K562 (cell line): Measurements from ENCODE around the gene APBA2. TPM values are rescaled to one million over a fixed set of nuclear protein-coding genes. Genes with fewer than 3 reads are reported as not detected.
"Not testable (repeated sequence)": the region's sequence is repeated elsewhere in the genome, so short reads cannot be mapped to it uniquely, and the experiment has no call there.

Experiments used
- ATAC-seq: fragments of 200-7000 bp; cut with Tn5 transposase; 3 replicates; pipeline ENCODE4 v1.9.1; 2020; ENCODE audit warnings: moderate library complexity
- BruUV-seq: library from RNA; stranded (reverse); fragments of 400-500 nt; replicated peaks from 2 replicates; lab custom pipeline; 2021; lab: Mats Ljungman, UMichigan
- CTCF ChIA-PET: fragments of 300-600 bp; formaldehyde crosslinking; extraction: SDS; loops from one replicate; lab custom pipeline; 2021; ENCODE audit warnings: low intra/inter-chr PET ratio; lab: Yijun Ruan, JAX
- POLR2A ChIA-PET: fragments of 300-600, 350-650 bp; sonication (Branson Sonifier 250); formaldehyde crosslinking; extraction: SDS; loops from one replicate; lab custom pipeline; 2021; ENCODE audit warnings: antibody characterized with exemption, inconsistent platforms; lab: Yijun Ruan, JAX
- DNase-seq, 4 experiments: peaks; one replicate each; pipeline versions ENCODE4 v3.0.0 to v3.0.0-alpha.2; 2011 to 2018; ENCODE audit warnings: low spot score in 3 of 4, mixed read lengths in 3 of 4; ENCODE audit errors: extremely low read depth in 1 of 4
- FAIRE-seq: peaks from 2 replicates; lab custom pipeline; 2011; peaks lifted over from hg19 to GRCh38; lab: Jason Lieb, UNC
- H2AFZ ChIP-seq: 2 replicates; pipeline ENCODE4 v1.6.0; 2011; ENCODE audit warnings: low read depth, low read length, control low read depth, inconsistent platforms
- H3K27ac ChIP-seq: fragments of 200-600 bp; 3 replicates; pipeline ENCODE4 v1.8.0; 2011; ENCODE audit warnings: low read depth, mild to moderate bottlenecking, control low read depth, inconsistent platforms, low read length, moderate library complexity, mixed read lengths; ENCODE audit errors: extremely low read depth
- H3K27me3 ChIP-seq, 2 experiments: fragments of 300-600 bp in 1 of 2; 2 replicates in 1 of 2; 3 replicates in 1 of 2; pipeline versions ENCODE4 v1.6.0 to v1.8.0; 2011; ENCODE audit warnings: inconsistent platforms in 2 of 2, low read length in 2 of 2, mild to moderate bottlenecking in 1 of 2, mixed read lengths in 1 of 2, moderate library complexity in 1 of 2; ENCODE audit not compliant: control insufficient read depth in 2 of 2, insufficient read depth in 2 of 2
- H3K36me3 ChIP-seq: fragments of 300-600 bp; 3 replicates; pipeline ENCODE4 v1.8.0; 2011; ENCODE audit warnings: mild to moderate bottlenecking, low read length, inconsistent platforms; ENCODE audit not compliant: control insufficient read depth, insufficient read depth
- H3K4me1 ChIP-seq, 2 experiments: fragments of 200-600 bp in 1 of 2; replicated peaks in 1 of 2; 2 replicates in 1 of 2; 3 replicates in 1 of 2; pipeline versions ENCODE4 v1.5.1 to v1.8.0; 2011; ENCODE audit warnings: inconsistent platforms in 2 of 2, low read length in 2 of 2, mild to moderate bottlenecking in 1 of 2, mixed read lengths in 1 of 2, moderate library complexity in 1 of 2; ENCODE audit not compliant: control insufficient read depth in 2 of 2, insufficient read depth in 2 of 2
- H3K4me2 ChIP-seq: 2 replicates; pipeline ENCODE4 v1.6.1; 2011; ENCODE audit warnings: low read length, control low read depth, inconsistent platforms, mixed read lengths; ENCODE audit not compliant: insufficient read depth
- H3K4me3 ChIP-seq: fragments of 200-600 bp; sonication (generic), shearing (Covaris generic); 2 replicates; pipeline ENCODE4 v1.5.1; 2016; ENCODE audit warnings: control low read depth, inconsistent platforms
- H3K79me2 ChIP-seq: fragments of 200-600 bp; 3 replicates; pipeline ENCODE4 v1.8.0; 2011; ENCODE audit warnings: low read length, inconsistent platforms; ENCODE audit not compliant: control insufficient read depth, insufficient read depth
- H3K9ac ChIP-seq, 2 experiments: 2 replicates each; pipeline versions ENCODE4 v1.6.0 to v1.6.1; 2011; ENCODE audit warnings: low read depth in 2 of 2, low read length in 2 of 2, control low read depth in 1 of 2, inconsistent platforms in 1 of 2, mild to moderate bottlenecking in 1 of 2, mixed read lengths in 1 of 2; ENCODE audit not compliant: insufficient read depth in 1 of 2
- H3K9me1 ChIP-seq: one replicate; pipeline ENCODE4 v1.6.0; 2011; ENCODE audit warnings: inconsistent platforms, mild to moderate bottlenecking, low read length, moderate library complexity; ENCODE audit not compliant: control insufficient read depth, insufficient read depth
- H3K9me3 ChIP-seq: replicated peaks from 2 replicates; pipeline ENCODE4 v1.5.1; 2011; ENCODE audit warnings: low read depth, low read length, inconsistent platforms; ENCODE audit not compliant: control insufficient read depth, insufficient read depth
- H4K20me1 ChIP-seq: replicated peaks from 2 replicates; pipeline ENCODE4 v1.6.1; 2011; ENCODE audit warnings: low read length, inconsistent platforms, mixed read lengths; ENCODE audit not compliant: control insufficient read depth, insufficient read depth
- ATF1 ChIP-seq, 2 experiments: fragments of 450-650 bp in 1 of 2; IDR thresholded peaks; 2 replicates each; pipeline ENCODE4 v1.6.1; 2016; ENCODE audit warnings: missing compliant biosample characterization in 1 of 2, missing genetic modification characterization in 1 of 2
- LEF1 ChIP-seq: fragments of 450-650 bp; IDR thresholded peaks from 2 replicates; pipeline ENCODE4 v1.6.1; 2016; ENCODE audit warnings: mild to moderate bottlenecking
- ZNF384 ChIP-seq: IDR thresholded peaks from 2 replicates; pipeline ENCODE4 v1.6.1; 2012; ENCODE audit warnings: low read depth, low read length, improper control_type of control experiment
- WGBS: fragments of 100-300 bp; shearing (Covaris generic); methylation state at CpG from one replicate; pipeline ENCODE4 v1.1.6; 2016; ENCODE audit warnings: low coverage, mixed read lengths; ENCODE audit not compliant: insufficient coverage; ENCODE audit errors: missing lambda C conversion rate; 5-methylcytosine and 5-hydroxymethylcytosine counted together
- in situ Hi-C: fragments of 300-500 bp; cut with MboI; formaldehyde crosslinking; loops from 4 replicates; pipeline ENCODE4 v1.15.0; 2018; ENCODE audit warnings: inconsistent platforms, mixed read lengths
- intact Hi-C: fragments of 100-400 bp; cut with micrococcal nuclease; formaldehyde crosslinking; loops from 2 replicates; pipeline ENCODE4 v1.14.2; 2022
- polyA plus RNA-seq, 8 experiments: library from polyadenylated mRNA; depleted of rRNA in 4 of 8; stranded (reverse) in 5 of 8; unstranded in 3 of 8; fragments of >200 nt; fragmentation: Nextera tagmentation in 2 of 8; fragmentation: Illumina TruSeq in 1 of 8; extraction: Ambion mirVana in 2 of 8; extraction: Trizol in 1 of 8; gene quantifications; 2 replicates each; pipeline versions ENCODE4 v1.2.1 to v1.2.3, GENCODE V29; 2011 to 2014; ENCODE audit warnings: inconsistent platforms in 1 of 8, missing spikeins in 1 of 8
- total RNA-seq, 7 experiments: library from RNA; depleted of rRNA in 6 of 7; stranded (reverse); fragments of >200 nt in 6 of 7; fragmentation: Illumina TruSeq in 2 of 7; extraction: Trizol in 2 of 7; gene quantifications; 2 replicates each; pipeline versions ENCODE4 v1.2.1 to v1.2.3, GENCODE V29; 2011 to 2021; ENCODE audit warnings: low replicate concordance in 1 of 7

The APBA2 gene
- total and polyA plus RNA-seq, 9 of the 15 experiments (the other 6 are each of a cell fraction or from before 2014, with no cell fraction given): 0.24 to 40.9 (median 25.2) TPM

GRCh38 chr15:28847959-28848358, 37.8 kb upstream of the APBA2 start:
- BruUV-seq, H3K4me3 ChIP-seq, FAIRE-seq, H3K79me2 ChIP-seq, H3K4me1 ChIP-seq, DNase-seq, H2AFZ ChIP-seq, CTCF ChIA-PET, H3K4me2 ChIP-seq, intact Hi-C loops, H3K9me3 ChIP-seq, POLR2A ChIA-PET, H4K20me1 ChIP-seq, H3K9me1 ChIP-seq, H3K36me3 ChIP-seq, H3K9ac ChIP-seq, in situ Hi-C loops, H3K27ac ChIP-seq, H3K27me3 ChIP-seq: not testable (repeated sequence)
- ATAC-seq: peak; percentile 22
- WGBS: 77% methylated on average over 6 of the region's 9 CpGs

- CTCF ChIA-PET; H3K4me3 ChIP-seq; H3K27ac ChIP-seq; H3K4me1 ChIP-seq; H3K79me2 ChIP-seq; H3K9me1 ChIP-seq; POLR2A ChIA-PET; H3K4me2 ChIP-seq; FAIRE-seq; H3K27me3 ChIP-seq; in situ Hi-C loops; H3K9ac ChIP-seq; intact Hi-C loops; BruUV-seq; H2AFZ ChIP-seq; H3K36me3 ChIP-seq; H4K20me1 ChIP-seq; H3K9me3 ChIP-seq; TF ChIP-seq ATF1 (CRISPR knock-in tag; IDR thresholded peaks at IDR 0.05): not testable (repeated sequence)
- DNase-seq (peak; percentile 67 to 86 (median 84)), ATAC-seq (peak; percentile 93)
- peak; percentile 76 for TF ChIP-seq LEF1
- peak; percentile 23; the same call in 1 of the 2 replicates for TF ChIP-seq ATF1 (tag; IDR thresholded peaks at IDR 0.05)
- TF ChIP-seq ZNF384: peak; percentile 35; the same call in 1 of the 2 replicates
- 69% methylated on average over 8 of the region's 13 CpGs for WGBS
Observed at GRCh38 chr15:28848521-28848920, 37.3 kb upstream of the APBA2 start, which contains the start of gene GOLGA6L7. Gene GOLGA6L7, minus strand, starts transcription at chr15:28848644. Its CDS starts 95 bp downstream, at chr15:28848549.

GRCh38 chr15:28849271-28849670, 36.5 kb upstream of the APBA2 start:
- H3K4me3 ChIP-seq, intact Hi-C loops, H3K27ac ChIP-seq, ATAC-seq, FAIRE-seq, BruUV-seq, H3K36me3 ChIP-seq, H3K79me2 ChIP-seq, CTCF ChIA-PET, POLR2A ChIA-PET, H3K4me1 ChIP-seq, H3K27me3 ChIP-seq, H3K9me1 ChIP-seq, DNase-seq, H3K9me3 ChIP-seq, H3K4me2 ChIP-seq, H2AFZ ChIP-seq, H3K9ac ChIP-seq, in situ Hi-C loops, H4K20me1 ChIP-seq: not testable (repeated sequence)
- 80% methylated on average over 1 of the region's 17 CpGs for WGBS
